Measurements from ENCODE around the gene TAX1BP3. TPM values are rescaled to one million over a fixed set of nuclear protein-coding genes. Genes with fewer than 3 reads are reported as not detected.

TAX1BP3 gene
- polyA plus RNA-seq, 1 donor from 2014 or later = 72.1 TPM

DNA sequence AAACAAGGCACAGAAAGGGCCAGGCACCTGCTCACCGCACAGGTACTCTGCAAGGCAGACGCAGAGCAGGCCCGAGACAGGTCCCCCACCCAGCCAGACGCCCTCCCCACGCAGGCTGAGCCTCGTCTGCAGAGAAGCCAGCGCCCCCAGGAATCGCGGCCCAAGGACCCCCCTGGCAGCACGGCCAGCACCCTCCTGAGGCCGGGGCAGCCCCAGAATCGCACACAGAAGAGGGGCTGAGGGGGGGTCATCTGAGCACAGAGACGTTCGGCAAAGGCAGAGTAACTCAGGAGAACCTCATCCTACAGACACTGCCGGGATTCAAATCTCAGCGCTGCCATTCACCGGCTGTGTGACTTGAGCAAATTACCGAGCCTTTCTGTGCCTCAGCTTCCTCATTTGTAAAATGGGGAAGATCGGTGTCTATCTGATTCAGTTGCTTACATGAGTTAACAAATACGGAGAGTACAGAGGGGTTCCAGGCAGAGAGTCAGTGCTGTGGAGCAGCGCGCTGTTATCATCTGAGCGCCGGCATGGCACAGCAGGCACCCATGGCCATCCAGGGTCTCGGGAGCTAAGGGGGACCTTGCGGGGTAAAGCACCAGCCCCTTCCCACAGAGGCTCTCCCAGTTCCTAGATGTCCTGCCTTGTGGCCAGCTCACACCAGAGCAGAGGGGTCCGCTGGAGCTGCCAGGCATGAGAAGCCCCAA lies 10.6 kb upstream of the TAX1BP3 start:
- peak overlapping the region in 1 of 3 donors; percentile 62 for H3K27ac Mint-ChIP-seq
- peaks cover 10% of the 10 kb centered on the region for H3K36me3 Mint-ChIP-seq
- no peaks in the 10 kb centered on the region for H3K27me3 Mint-ChIP-seq
- H3K4me1 Mint-ChIP-seq = peaks cover 12 to 15% (median 15%) of the 10 kb centered on the region in 3 donors
- H3K4me3 Mint-ChIP-seq = no peak overlapping the region
- H3K9me3 Mint-ChIP-seq = no peaks in the 10 kb centered on the region

- H3K4me3 Mint-ChIP-seq = no peak overlapping the region
- no peaks in the 10 kb centered on the region for H3K27me3 Mint-ChIP-seq
- peak overlapping the region in 1 of 3 donors; percentile 39 for H3K27ac Mint-ChIP-seq
- H3K9me3 Mint-ChIP-seq = no peaks in the 10 kb centered on the region
- H3K36me3 Mint-ChIP-seq = peaks cover 7% of the 10 kb centered on the region
- peaks cover 6 to 11% (median 11%) of the 10 kb centered on the region in 3 donors for H3K4me1 Mint-ChIP-seq
These were observed 9.9 kb upstream of the TAX1BP3 start for GRCh38 chr17:3678095-3678820.

- peaks cover 1 to 6% (median 2%) of the 10 kb centered on the region in 3 donors for H3K4me1 Mint-ChIP-seq
- H3K27ac Mint-ChIP-seq = peak overlapping the region in 2 of 3 donors; percentile 19 to 88
- H3K9me3 Mint-ChIP-seq = no peaks in the 10 kb centered on the region
- H3K27me3 Mint-ChIP-seq = no peaks in the 10 kb centered on the region
- peak overlapping the region in 1 of 4 donors; percentile 38 for H3K4me3 Mint-ChIP-seq
- H3K36me3 Mint-ChIP-seq = no peaks in the 10 kb centered on the region
These were observed 7.5 kb upstream of the TAX1BP3 start for GRCh38 chr17:3675886-3676285.

DNA sequence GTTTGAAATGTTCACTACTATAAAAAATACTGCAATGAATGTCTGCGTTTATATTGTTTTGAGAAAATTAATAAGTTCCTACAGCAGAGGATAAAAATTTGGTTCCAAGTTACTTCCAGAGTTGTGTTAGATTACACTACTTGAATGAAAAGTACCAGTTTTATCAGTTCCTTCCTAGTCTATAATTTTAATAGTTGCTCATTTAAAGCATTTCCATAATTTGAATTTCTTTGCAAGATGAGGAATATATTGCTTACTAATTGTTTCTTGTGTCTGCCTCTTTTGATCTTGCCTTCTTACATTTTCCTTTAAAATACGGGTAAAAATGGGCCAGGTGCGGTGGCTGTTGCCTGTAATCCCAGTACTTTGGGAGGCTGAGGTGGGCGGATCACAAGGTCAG lies 4.2 kb upstream of the TAX1BP3 start:
- no peaks in the 10 kb centered on the region for H3K9me3 Mint-ChIP-seq
- no peaks in the 10 kb centered on the region for H3K27me3 Mint-ChIP-seq
- H3K36me3 Mint-ChIP-seq = no peaks in the 10 kb centered on the region
- peak overlapping the region in 1 of 4 donors; percentile 85 for H3K4me3 Mint-ChIP-seq
- peaks cover 9 to 25% (median 11%) of the 10 kb centered on the region in 3 donors for H3K4me1 Mint-ChIP-seq
- H3K27ac Mint-ChIP-seq = peak overlapping the region in 1 of 3 donors; percentile 84

- Mint-ChIP-seq H3K27me3 (no peaks in the 10 kb centered on the region), H3K9me3 (no peaks in the 10 kb centered on the region), H3K27ac (peak overlapping the region; percentile 92 to 100 (median 96)), H3K4me1 (peaks cover 17 to 25% (median 19%) of the 10 kb centered on the region in 3 donors), H3K4me3 (peak overlapping the region; percentile 92 to 100 (median 98)), H3K36me3 (no peaks in the 10 kb centered on the region)
These were observed 1.2 kb upstream of the TAX1BP3 start for GRCh38 chr17:3669548-3669947.

- no peaks in the 10 kb centered on the region for H3K36me3 Mint-ChIP-seq
- H3K4me3 Mint-ChIP-seq = peak overlapping the region; percentile 92 to 100 (median 98)
- H3K9me3 Mint-ChIP-seq = no peaks in the 10 kb centered on the region
- H3K27ac Mint-ChIP-seq = peak overlapping the region; percentile 92 to 100 (median 96)
- peaks cover 17 to 25% (median 19%) of the 10 kb centered on the region in 3 donors for H3K4me1 Mint-ChIP-seq
- no peaks in the 10 kb centered on the region for H3K27me3 Mint-ChIP-seq
These were observed 638 bp upstream of the TAX1BP3 start for GRCh38 chr17:3669085-3669347.

GRCh38 chr17:3667366-3668278 lies 756 bp downstream of the TAX1BP3 start:
- peak overlapping the region; percentile 91 to 100 (median 94) for H3K4me3 Mint-ChIP-seq
- no peaks in the 10 kb centered on the region for H3K27me3 Mint-ChIP-seq
- H3K36me3 Mint-ChIP-seq = no peaks in the 10 kb centered on the region
- peak overlapping the region in 2 of 3 donors; percentile 39 to 100 for H3K27ac Mint-ChIP-seq
- peaks cover 17 to 25% (median 19%) of the 10 kb centered on the region in 3 donors for H3K4me1 Mint-ChIP-seq
- no peaks in the 10 kb centered on the region for H3K9me3 Mint-ChIP-seq

GRCh38 chr17:3666516-3666915 lies 1.9 kb downstream of the TAX1BP3 start:
- H3K4me1 Mint-ChIP-seq = peaks cover 17 to 25% (median 19%) of the 10 kb centered on the region in 3 donors
- H3K27me3 Mint-ChIP-seq = no peaks in the 10 kb centered on the region
- peaks cover 2% of the 10 kb centered on the region for H3K36me3 Mint-ChIP-seq
- H3K9me3 Mint-ChIP-seq = no peaks in the 10 kb centered on the region
- H3K27ac Mint-ChIP-seq = peak overlapping the region in 2 of 3 donors; percentile 87 to 91
- peak overlapping the region; percentile 30 to 100 (median 87) for H3K4me3 Mint-ChIP-seq

DNA sequence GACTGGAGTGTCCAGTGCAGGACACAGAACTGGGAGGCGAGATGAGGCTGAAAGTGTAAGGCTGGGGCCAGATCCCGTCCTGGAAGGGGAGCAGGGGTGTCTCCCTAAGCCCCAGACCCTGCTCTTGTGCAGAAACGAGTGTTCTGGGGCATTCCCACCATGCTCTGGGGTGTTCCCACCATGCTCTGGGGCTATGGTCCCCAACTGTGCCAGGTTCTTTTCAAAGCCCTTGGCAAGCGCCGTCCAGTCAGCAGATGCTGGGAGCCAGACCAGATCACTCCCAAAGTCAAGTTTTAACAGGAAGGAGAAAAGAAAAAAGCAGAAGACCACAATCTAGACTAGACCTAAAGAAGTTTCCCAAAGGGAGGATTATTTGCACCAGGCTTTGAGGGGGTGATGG lies 2.5 kb downstream of the TAX1BP3 start:
- no peaks in the 10 kb centered on the region for H3K9me3 Mint-ChIP-seq
- H3K27ac Mint-ChIP-seq = peak overlapping the region in 2 of 3 donors; percentile 87 to 91
- peaks cover 5% of the 10 kb centered on the region for H3K36me3 Mint-ChIP-seq
- no peaks in the 10 kb centered on the region for H3K27me3 Mint-ChIP-seq
- peaks cover 16 to 25% (median 19%) of the 10 kb centered on the region in 3 donors for H3K4me1 Mint-ChIP-seq
- H3K4me3 Mint-ChIP-seq = peak overlapping the region in 2 of 4 donors; percentile 21 to 100

DNA sequence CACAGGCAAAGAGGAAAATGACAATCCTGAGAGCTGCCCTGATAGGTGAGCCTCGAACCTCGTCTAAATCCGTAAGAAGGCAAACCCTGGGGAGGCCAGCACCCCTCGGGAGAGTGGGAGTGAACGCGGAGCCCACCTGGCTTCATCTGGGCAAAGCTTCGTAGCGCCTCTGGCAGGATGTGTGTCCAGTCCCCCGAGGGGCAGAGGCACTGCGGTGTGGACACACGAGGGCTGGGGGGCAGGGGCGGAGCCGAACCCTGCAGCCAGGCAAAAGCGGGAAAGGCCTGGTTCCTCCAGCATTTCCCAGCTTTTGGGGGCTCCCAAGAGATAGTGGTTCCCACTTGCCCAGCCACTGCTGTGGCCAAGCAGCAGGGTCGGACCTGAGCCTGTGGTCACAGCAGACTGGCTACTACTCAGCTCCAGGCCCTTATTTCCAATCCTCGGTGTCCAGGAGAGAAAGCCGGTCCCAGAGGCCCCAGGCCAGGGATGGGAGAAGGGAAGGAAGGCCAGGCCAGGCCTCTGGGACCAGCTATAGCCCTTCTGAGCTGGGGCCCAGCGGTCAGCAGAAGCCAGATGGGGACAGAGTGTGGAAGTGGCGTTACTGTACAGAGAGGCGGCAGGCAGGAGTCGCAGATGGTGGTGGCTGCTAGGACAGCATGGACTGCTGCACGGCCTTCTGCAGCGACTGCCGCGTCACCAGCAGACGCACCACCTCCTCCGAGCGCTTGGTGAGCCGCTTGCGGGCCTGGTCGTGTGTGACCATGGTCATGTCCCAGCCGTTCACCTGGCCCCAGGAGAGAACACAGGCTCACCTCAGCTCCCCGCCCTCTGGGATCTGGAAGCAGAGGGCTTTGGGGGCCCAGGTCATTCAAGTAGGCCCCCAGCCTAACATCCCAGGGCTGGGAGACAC lies 5.0 kb downstream of the TAX1BP3 start:
- Mint-ChIP-seq H3K27me3 (no peaks in the 10 kb centered on the region), H3K27ac (peak overlapping the region in 1 of 3 donors; percentile 71), H3K4me1 (peaks cover 9 to 10% (median 9%) of the 10 kb centered on the region in 3 donors), H3K36me3 (peaks cover 5% of the 10 kb centered on the region), H3K9me3 (no peaks in the 10 kb centered on the region), H3K4me3 (peak overlapping the region in 1 of 4 donors; percentile 32)

DNA sequence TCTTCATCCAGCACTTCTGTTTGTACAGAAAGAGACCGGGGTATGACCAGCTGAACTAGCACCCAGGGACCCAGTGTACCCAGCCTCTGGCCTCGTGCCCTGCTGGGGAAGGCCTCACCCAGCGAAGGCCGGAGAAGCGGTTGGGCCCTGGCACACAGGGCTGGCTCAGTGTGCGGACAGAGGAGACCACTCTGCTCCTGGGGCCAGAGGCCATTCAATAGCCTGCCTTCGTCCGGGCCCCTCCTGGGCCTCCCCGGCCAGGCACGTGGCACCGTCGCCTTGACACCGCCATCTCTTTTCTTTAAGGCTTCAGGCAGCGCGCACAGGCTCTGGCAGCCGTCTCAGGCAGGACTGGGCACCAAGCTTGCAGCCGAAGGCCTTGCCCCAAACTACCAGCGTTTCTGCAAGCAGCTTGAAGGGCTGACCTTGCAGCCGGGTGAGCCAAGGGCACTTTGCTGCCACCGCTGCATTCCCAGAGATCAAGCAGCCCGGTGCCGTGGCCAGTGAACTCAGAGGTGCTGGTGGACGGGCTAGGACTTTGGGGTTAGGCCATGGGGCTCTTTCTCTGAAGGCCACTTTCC lies 8.0 kb downstream of the TAX1BP3 start:
- H3K27me3 Mint-ChIP-seq = no peaks in the 10 kb centered on the region
- H3K9me3 Mint-ChIP-seq = no peaks in the 10 kb centered on the region
- H3K4me3 Mint-ChIP-seq = peak overlapping the region in 1 of 4 donors; percentile 57
- peaks cover 1 to 5% (median 2%) of the 10 kb centered on the region in 3 donors for H3K4me1 Mint-ChIP-seq
- peaks cover 7% of the 10 kb centered on the region for H3K36me3 Mint-ChIP-seq
- H3K27ac Mint-ChIP-seq = peak overlapping the region in 2 of 3 donors; percentile 27 to 69

DNA sequence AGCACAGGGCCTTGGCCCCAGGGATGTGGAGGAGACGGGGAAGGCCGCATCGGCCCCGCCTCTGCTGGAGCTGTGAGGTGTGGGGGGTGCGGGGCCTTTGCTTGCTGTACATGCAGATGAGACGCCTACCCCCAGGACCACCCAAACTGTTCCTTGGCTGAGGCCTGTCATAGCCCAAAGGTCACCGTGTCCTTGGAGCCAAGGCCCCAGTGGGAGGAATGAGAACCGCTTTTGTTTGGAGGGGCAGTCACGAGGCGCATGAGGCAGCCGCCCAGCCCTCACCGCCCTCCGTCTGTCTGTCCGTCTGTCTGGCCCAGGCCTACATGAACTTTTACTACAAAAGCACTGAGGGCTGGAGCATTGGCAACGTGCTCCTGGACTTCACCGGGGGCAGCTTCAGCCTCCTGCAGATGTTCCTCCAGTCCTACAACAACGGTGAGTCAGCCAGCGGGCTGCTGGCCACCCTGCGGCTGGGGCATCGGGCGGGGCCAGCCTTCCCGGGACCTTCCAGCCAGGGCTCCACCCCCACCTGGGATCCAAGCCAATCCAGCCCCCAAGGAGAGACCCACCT lies 8.8 kb downstream of the TAX1BP3 start:
- Mint-ChIP-seq H3K27me3 (no peaks in the 10 kb centered on the region), H3K4me3 (no peak overlapping the region), H3K4me1 (peaks cover 0 to 2% (median 1%) of the 10 kb centered on the region in 3 donors), H3K36me3 (peaks cover 7% of the 10 kb centered on the region), H3K27ac (peak overlapping the region in 1 of 3 donors; percentile 14), H3K9me3 (no peaks in the 10 kb centered on the region)

GRCh38 chr17:3658784-3659449 lies 9.5 kb downstream of the TAX1BP3 start:
- Mint-ChIP-seq H3K9me3 (no peaks in the 10 kb centered on the region), H3K4me3 (no peak overlapping the region), H3K27ac (peak overlapping the region in 1 of 3 donors; percentile 14), H3K4me1 (peaks cover 1 to 2% (median 2%) of the 10 kb centered on the region in 3 donors), H3K36me3 (peaks cover 7% of the 10 kb centered on the region), H3K27me3 (no peaks in the 10 kb centered on the region)
